A549 (cell line): Measurements from ENCODE around the gene JOSD2. TPM values are rescaled to one million over a fixed set of nuclear protein-coding genes. Genes with fewer than 3 reads are reported as not detected.

ENCODE experiments used
- ATAC-seq, 2 experiments: fragments of 200-7000 bp in 1 of 2; fragments of >200 bp in 1 of 2; cut with Nextera tagmentation in 1 of 2; cut with Tn5 transposase in 1 of 2; 3 replicates each; pipeline versions ENCODE4 v1.8.0 to v1.9.1; 2018 to 2020; ENCODE audit warnings: mild to moderate bottlenecking in 1 of 2, moderate library complexity in 1 of 2
- CTCF ChIA-PET: fragments of 300-600 bp; sonication (Branson Sonifier 250); formaldehyde crosslinking; extraction: SDS; loops from one replicate; lab custom pipeline; 2021; ENCODE audit warnings: antibody characterized with exemption, inconsistent platforms; lab: Yijun Ruan, JAX
- POLR2A ChIA-PET: fragments of 350-600 bp; formaldehyde crosslinking; extraction: SDS; loops from one replicate; lab custom pipeline; 2021; ENCODE audit warnings: antibody characterized with exemption, inconsistent platforms; lab: Yijun Ruan, JAX
- DNase-seq, 2 experiments: peaks; one replicate each; pipeline versions ENCODE4 v3.0.0 to v3.0.0-alpha.2; 2011 to 2016; ENCODE audit warnings: low read depth in 1 of 2, low spot score in 1 of 2
- FAIRE-seq: peaks from 2 replicates; lab custom pipeline; 2011; peaks lifted over from hg19 to GRCh38; lab: Jason Lieb, UNC
- H3K27ac ChIP-seq, 2 experiments: fragments of >200 bp; sonication (Bioruptor Twin); formaldehyde crosslinking; 3 replicates each; pipeline ENCODE4 v1.5.1; 2016 to 2017
- H3K4me1 ChIP-seq: fragments of >200 bp; sonication (Bioruptor Twin); formaldehyde crosslinking; 3 replicates; pipeline ENCODE4 v1.6.1; 2016
- H3K4me2 ChIP-seq: fragments of >200 bp; sonication (Bioruptor Twin); formaldehyde crosslinking; 3 replicates; pipeline ENCODE4 v1.6.1; 2016
- H3K4me3 ChIP-seq: fragments of >200 bp; sonication (Bioruptor Twin); formaldehyde crosslinking; 3 replicates; pipeline ENCODE4 v1.5.1; 2016
- H3K9me3 ChIP-seq: fragments of >200 bp; sonication (Bioruptor Twin); formaldehyde crosslinking; 3 replicates; pipeline ENCODE4 v1.6.1; 2016
- CBX2 ChIP-seq: fragments of 200-600 bp; sonication (generic); IDR thresholded peaks from 2 replicates; pipeline ENCODE4 v1.6.1; 2016; ENCODE audit warnings: low read depth, mild to moderate bottlenecking, borderline replicate concordance
- CEBPB ChIP-seq, 2 experiments: fragments of >200 bp in 1 of 2; sonication (Bioruptor Twin) in 1 of 2; formaldehyde crosslinking in 1 of 2; IDR thresholded peaks; 2 replicates each; pipeline ENCODE4 v1.6.1; 2012 to 2016
- CHD4 ChIP-seq: fragments of 200-600 bp; sonication (generic); IDR thresholded peaks from 2 replicates; pipeline ENCODE4 v1.6.1; 2016; ENCODE audit warnings: antibody characterized with exemption, mild to moderate bottlenecking, borderline replicate concordance
- EHF ChIP-seq: fragments of 250-450 bp; sonication (Bioruptor Pico); IDR thresholded peaks from 2 replicates; pipeline ENCODE4 v1.5.0; 2020; ENCODE audit warnings: mild to moderate bottlenecking
- EHMT2 ChIP-seq: fragments of 200-600 bp; sonication (generic); IDR thresholded peaks from 2 replicates; pipeline ENCODE4 v1.6.1; 2016; ENCODE audit warnings: antibody characterized with exemption, low read depth, mild to moderate bottlenecking, moderate library complexity
- EP300 ChIP-seq, 2 experiments: fragments of >200 bp; sonication (Bioruptor Twin); formaldehyde crosslinking; IDR thresholded peaks; 2 replicates in 1 of 2; 3 replicates in 1 of 2; pipeline ENCODE4 v1.6.1; 2016 to 2017
- ESRRA ChIP-seq: fragments of 150-350 bp; IDR thresholded peaks from 2 replicates; pipeline ENCODE4 v1.6.1; 2014; ENCODE audit warnings: mild to moderate bottlenecking, low read length, borderline replicate concordance
- FOSB ChIP-seq: fragments of 250-450 bp; sonication (Bioruptor Pico); IDR thresholded peaks from 2 replicates; pipeline ENCODE4 v1.5.0; 2020; ENCODE audit warnings: mild to moderate bottlenecking, moderate library complexity
- FOXS1 ChIP-seq: fragments of 250-450 bp; sonication (Bioruptor Pico); IDR thresholded peaks from 2 replicates; pipeline ENCODE4 v1.5.0; 2020; ENCODE audit warnings: mild to moderate bottlenecking, moderate library complexity
- GATA3 ChIP-seq: IDR thresholded peaks from 2 replicates; pipeline ENCODE4 v1.6.1; 2012; ENCODE audit warnings: borderline replicate concordance
- JUN ChIP-seq, 2 experiments: fragments of >200 bp; sonication (Bioruptor Twin); formaldehyde crosslinking; IDR thresholded peaks; 2 replicates in 1 of 2; 3 replicates in 1 of 2; pipeline ENCODE4 v1.6.1; 2016 to 2017
- KDM1A ChIP-seq: fragments of 200-600 bp; sonication (generic); IDR thresholded peaks from 2 replicates; pipeline ENCODE4 v1.6.1; 2016; ENCODE audit warnings: low read depth, mild to moderate bottlenecking
- KDM5A ChIP-seq: fragments of 200-600 bp; sonication (generic); IDR thresholded peaks from 2 replicates; pipeline ENCODE4 v1.6.1; 2016; ENCODE audit warnings: antibody characterized with exemption, mild to moderate bottlenecking
- MAX ChIP-seq: IDR thresholded peaks from 2 replicates; pipeline ENCODE4 v1.6.1; 2012
- MAZ ChIP-seq: fragments of 150-350 bp; IDR thresholded peaks from 2 replicates; pipeline ENCODE4 v1.6.1; 2014; ENCODE audit warnings: antibody characterized with exemption, low read depth, low read length, borderline replicate concordance
- NPAS2 ChIP-seq: fragments of 250-450 bp; sonication (Bioruptor Pico); IDR thresholded peaks from 2 replicates; pipeline ENCODE4 v1.8.0; 2022; ENCODE audit warnings: mild to moderate bottlenecking, moderate library complexity, borderline replicate concordance
- NR3C1 ChIP-seq: fragments of >200 bp; sonication (Bioruptor Twin); formaldehyde crosslinking; IDR thresholded peaks from 3 replicates; pipeline ENCODE4 v1.6.1; 2017
- POLR2AphosphoS2 ChIP-seq: conservative IDR thresholded peaks from 2 replicates; pipeline ENCODE4 v1.6.1; 2012; ENCODE audit warnings: low read length, improper control_type of control experiment, inconsistent platforms
- RAD21 ChIP-seq, 2 experiments: fragments of >200 bp in 1 of 2; sonication (Bioruptor Twin) in 1 of 2; formaldehyde crosslinking in 1 of 2; IDR thresholded peaks in 1 of 2; conservative IDR thresholded peaks in 1 of 2; 2 replicates in 1 of 2; 3 replicates in 1 of 2; pipeline ENCODE4 v1.6.1; 2012 to 2018; ENCODE audit warnings: inconsistent platforms in 1 of 2
- RARB ChIP-seq: fragments of 250-450 bp; sonication (Bioruptor Pico); IDR thresholded peaks from 2 replicates; pipeline ENCODE4 v1.8.0; 2021; ENCODE audit warnings: mild to moderate bottlenecking, moderate library complexity
- RCOR1 ChIP-seq: fragments of 150-350 bp; IDR thresholded peaks from 2 replicates; pipeline ENCODE4 v1.6.1; 2014; ENCODE audit warnings: antibody characterized with exemption, low read length, low read depth
- SMC3 ChIP-seq: fragments of >200 bp; sonication (Bioruptor Twin); formaldehyde crosslinking; IDR thresholded peaks from 3 replicates; pipeline ENCODE4 v1.6.1; 2018; ENCODE audit warnings: inconsistent platforms
- TP53 ChIP-seq: fragments of 250-450 bp; sonication (Bioruptor Pico); IDR thresholded peaks from 2 replicates; pipeline ENCODE4 v1.5.0; 2021; ENCODE audit warnings: mild to moderate bottlenecking, moderate library complexity
- ZFP36 ChIP-seq: fragments of 450-650 bp; IDR thresholded peaks from 2 replicates; pipeline ENCODE4 v1.6.1; 2014; ENCODE audit warnings: borderline replicate concordance; ENCODE audit not compliant: partially characterized antibody
- ZNF302 ChIP-seq: fragments of 250-450 bp; sonication (Bioruptor Pico); IDR thresholded peaks from 2 replicates; pipeline ENCODE4 v1.9.0; 2021; ENCODE audit warnings: inconsistent platforms, mild to moderate bottlenecking, moderate library complexity
- ZSCAN20 ChIP-seq: fragments of 250-450 bp; sonication (Bioruptor Pico); IDR thresholded peaks from 2 replicates; pipeline ENCODE4 v1.8.0; 2022; ENCODE audit warnings: mild to moderate bottlenecking, moderate library complexity
- WGBS: methylation state at CpG from one replicate; pipeline ENCODE4 v1.1.6; 2017; ENCODE audit errors: missing lambda C conversion rate; 5-methylcytosine and 5-hydroxymethylcytosine counted together
- polyA plus RNA-seq, 4 experiments: library from polyadenylated mRNA; depleted of rRNA in 3 of 4; stranded (reverse); fragments of >200 nt; fragmentation: RNase III in 1 of 4; extraction: RNeasy Plus Mini Kit Qiagen cat#74134 plus additional on column Dnase treatment in 1 of 4; gene quantifications; 2 replicates in 3 of 4; 3 replicates in 1 of 4; pipeline ENCODE4 v1.2.3, GENCODE V29; 2011 to 2017
- TF ChIP-seq, protein P1 (sequence below): IDR thresholded peaks from 2 replicates; pipeline ENCODE4 v1.6.1; 2012; ENCODE audit warnings: low read depth, borderline replicate concordance
- TF ChIP-seq, protein P2 (sequence below): IDR thresholded peaks from 2 replicates; pipeline ENCODE4 v1.6.1; 2012

Gene JOSD2
- polyA plus RNA-seq, 2 of the 4 experiments (the other 2 are of a cell fraction): 24.2 to 61.7 TPM

DNA sequence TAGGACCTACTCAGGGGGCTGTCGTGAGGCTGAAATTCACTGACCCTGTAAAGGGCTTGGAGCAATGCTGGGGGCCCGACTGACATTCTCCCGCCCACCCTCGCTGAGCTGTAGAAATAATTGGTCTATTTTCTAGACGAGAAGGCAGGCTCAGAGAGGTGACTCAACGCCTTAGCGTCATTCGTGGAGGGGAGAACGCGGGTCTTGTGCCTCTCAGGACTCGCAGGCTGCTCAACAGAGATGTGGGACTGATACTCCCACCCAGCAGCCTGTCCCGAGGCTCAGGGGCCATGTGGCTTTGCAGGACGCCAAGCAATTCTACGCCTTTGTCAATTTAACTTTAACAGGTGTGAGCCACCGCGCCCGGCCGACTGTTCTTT, 26.3 kb upstream of the JOSD2 start:
- Histone ChIP-seq H3K4me1 (no peaks in the 10 kb centered on the region), H3K27ac (no peak overlapping the region), H3K4me2 (no peak overlapping the region), H3K9me3 (peaks cover 14% of the 10 kb centered on the region), H3K4me3 (no peak overlapping the region)
- CTCF ChIA-PET: interaction anchor here (0.6 to 18.0 kb wide), 72 partner anchors 8 to 480 kb away, joined by 3 to 355 read pairs (median 5); partner anchors contain the start of genes ACP4, CLEC11A, JOSD2 and LRRC4B
- POLR2A ChIA-PET: interaction anchor here (0.7 to 0.8 kb wide), 2 partner anchors 121 to 246 kb away, joined by 3 to 4 read pairs; no protein-coding TSS in a partner anchor
- ATAC-seq: peak in 1 of 2 experiments; percentile 19; a peak in 3 of 6 replicates
- TF ChIP-seq FOSB (CRISPR knock-in tag): no peak
- no peak for TF ChIP-seq EP300 (IDR thresholded peaks at IDR 0.05)
- no peak for TF ChIP-seq MAZ
- no peak for TF ChIP-seq FOXS1
- TF ChIP-seq EHF (CRISPR knock-in tag): no peak
- no peak for TF ChIP-seq MAX
- no peak for TF ChIP-seq NR3C1
- TF ChIP-seq JUN (IDR thresholded peaks at IDR 0.05): no peak
- no peak for TF ChIP-seq ESRRA
- TF ChIP-seq ZFP36: no peak
- no peak for TF ChIP-seq TP53 (CRISPR knock-in tag)
- TF ChIP-seq GATA3: no peak
- TF ChIP-seq, protein P1, sequence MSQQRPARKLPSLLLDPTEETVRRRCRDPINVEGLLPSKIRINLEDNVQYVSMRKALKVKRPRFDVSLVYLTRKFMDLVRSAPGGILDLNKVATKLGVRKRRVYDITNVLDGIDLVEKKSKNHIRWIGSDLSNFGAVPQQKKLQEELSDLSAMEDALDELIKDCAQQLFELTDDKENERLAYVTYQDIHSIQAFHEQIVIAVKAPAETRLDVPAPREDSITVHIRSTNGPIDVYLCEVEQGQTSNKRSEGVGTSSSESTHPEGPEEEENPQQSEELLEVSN: no peak
- TF ChIP-seq POLR2AphosphoS2: no peak
- TF ChIP-seq CBX2: no peak
- TF ChIP-seq RCOR1: no peak
- TF ChIP-seq, protein P2, sequence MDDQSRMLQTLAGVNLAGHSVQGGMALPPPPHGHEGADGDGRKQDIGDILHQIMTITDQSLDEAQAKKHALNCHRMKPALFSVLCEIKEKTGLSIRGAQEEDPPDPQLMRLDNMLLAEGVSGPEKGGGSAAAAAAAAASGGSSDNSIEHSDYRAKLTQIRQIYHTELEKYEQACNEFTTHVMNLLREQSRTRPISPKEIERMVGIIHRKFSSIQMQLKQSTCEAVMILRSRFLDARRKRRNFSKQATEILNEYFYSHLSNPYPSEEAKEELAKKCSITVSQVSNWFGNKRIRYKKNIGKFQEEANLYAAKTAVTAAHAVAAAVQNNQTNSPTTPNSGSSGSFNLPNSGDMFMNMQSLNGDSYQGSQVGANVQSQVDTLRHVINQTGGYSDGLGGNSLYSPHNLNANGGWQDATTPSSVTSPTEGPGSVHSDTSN: no peak
- no peak for TF ChIP-seq NPAS2 (CRISPR knock-in tag)
- TF ChIP-seq RARB (CRISPR knock-in tag): no peak
- TF ChIP-seq SMC3: no peak
- FAIRE-seq: no peak
- WGBS: 38% methylated on average over 18 of the region's 18 CpGs
- DNase-seq: no peak

DNA sequence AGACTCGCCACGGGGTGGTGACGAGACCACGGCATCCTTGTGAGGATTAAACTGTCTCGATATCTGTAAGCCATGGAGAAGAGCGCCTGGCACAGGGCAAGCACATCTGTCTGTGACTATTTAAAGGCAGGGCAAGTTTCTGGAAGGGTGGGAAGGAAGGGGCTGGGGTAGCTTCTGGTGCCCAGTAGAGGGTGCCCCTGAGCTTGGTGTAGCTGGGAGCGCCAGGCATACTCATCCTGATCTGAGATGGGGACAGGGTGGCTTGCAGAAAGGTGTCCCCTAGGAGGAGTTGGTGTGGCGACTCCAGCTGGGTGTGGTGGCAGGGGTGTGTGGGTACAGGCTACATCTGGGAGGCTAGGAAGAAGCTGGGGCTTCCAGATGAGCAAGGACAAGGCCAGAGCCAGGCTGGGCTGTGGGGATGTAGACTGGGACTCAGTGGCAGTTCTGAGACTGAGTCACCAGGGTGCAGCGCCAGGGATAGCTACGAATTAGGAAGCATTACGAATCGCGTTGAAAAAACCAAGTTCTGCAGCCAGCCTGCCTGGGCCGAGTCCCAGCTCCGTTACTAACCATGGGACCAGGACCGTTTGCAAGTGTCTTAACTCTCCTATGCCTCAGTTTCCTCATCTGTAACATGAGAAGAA, 25.8 kb upstream of the JOSD2 start:
- TF ChIP-seq CEBPB (IDR thresholded peaks at IDR 0.05): no peak
- TF ChIP-seq ESRRA: no peak
- no peak for TF ChIP-seq JUN (IDR thresholded peaks at IDR 0.05)
- TF ChIP-seq CHD4: no peak
- TF ChIP-seq RAD21 (conservative IDR thresholded peaks at IDR 0.05 in 1 of 2, IDR thresholded peaks at IDR 0.05 in 1 of 2): no peak
- no peak for TF ChIP-seq KDM1A
- no peak for TF ChIP-seq EHMT2
- no peak for TF ChIP-seq ZNF302 (CRISPR knock-in tag)
- no peak for TF ChIP-seq NPAS2 (CRISPR knock-in tag)
- no peak for TF ChIP-seq SMC3
- TF ChIP-seq ZSCAN20 (CRISPR knock-in tag): no peak
- TF ChIP-seq MAZ: no peak
- no peak for TF ChIP-seq RCOR1
- TF ChIP-seq KDM5A: no peak
- POLR2A ChIA-PET: interaction anchor here (0.6 kb wide), 1 partner anchor 126 kb away, joined by 3 read pairs; no protein-coding TSS in a partner anchor
- H3K4me3 ChIP-seq: no peak overlapping the region

More for the DNA sequence above, 25.8 kb upstream of the JOSD2 start:
- Histone ChIP-seq H3K4me1 (no peaks in the 10 kb centered on the region), H3K4me2 (no peak overlapping the region), H3K27ac (no peak overlapping the region), H3K9me3 (peaks cover 19% of the 10 kb centered on the region)
- ATAC-seq (peak; percentile 26 to 41; a peak in 5 of 6 replicates), FAIRE-seq (no peak), DNase-seq (no peak)
- WGBS: 64% methylated on average over 16 of the region's 16 CpGs
- CTCF ChIA-PET: interaction anchor here (0.6 to 18.0 kb wide), 44 partner anchors 9 to 481 kb away, joined by 3 to 355 read pairs (median 5); partner anchors contain the start of genes ACP4, CLEC11A and JOSD2
